Epithelial cell of esophagus (primary cell): ENCODE results near the gene VWCE.

ENCODE experiments used
- DNase-seq: peaks from one replicate; pipeline ENCODE4 v3.0.0; 2010; ENCODE audit warnings: low read depth
- H3K4me3 ChIP-seq: 2 replicates; pipeline ENCODE4 v1.5.1; 2011; ENCODE audit warnings: mild to moderate bottlenecking, low read length, control low read depth
- CTCF ChIP-seq: IDR thresholded peaks from 2 replicates; pipeline ENCODE4 v1.5.1; 2011; ENCODE audit warnings: low read depth, mild to moderate bottlenecking, low read length, control low read depth, inconsistent platforms; ENCODE audit not compliant: insufficient read depth; ENCODE audit errors: missing control alignments

VWCE gene

GRCh38 chr11:61306221-61306620 lies 11.1 kb upstream of the VWCE start:
- no peak for TF ChIP-seq CTCF
- DNase-seq = no peak
- no peak overlapping the region for H3K4me3 ChIP-seq

GRCh38 chr11:61305417-61305816 lies 10.3 kb upstream of the VWCE start:
- TF ChIP-seq CTCF = no peak
- DNase-seq = no peak
- H3K4me3 ChIP-seq = no peak overlapping the region

GRCh38 chr11:61303725-61304124 lies 8.6 kb upstream of the VWCE start:
- no peak overlapping the region for H3K4me3 ChIP-seq
- DNase-seq = no peak
- TF ChIP-seq CTCF = no peak

GRCh38 chr11:61302550-61302949 lies 7.4 kb upstream of the VWCE start:
- no peak for TF ChIP-seq CTCF
- DNase-seq = no peak
- no peak overlapping the region for H3K4me3 ChIP-seq

GRCh38 chr11:61298663-61299244 lies 3.6 kb upstream of the VWCE start:
- TF ChIP-seq CTCF = no peak
- no peak overlapping the region for H3K4me3 ChIP-seq
- DNase-seq = peak; percentile 19

- no peak for TF ChIP-seq CTCF
- DNase-seq = peak; percentile 89
- no peak overlapping the region for H3K4me3 ChIP-seq
Measured at GRCh38 chr11:61297746-61298145, 2.6 kb upstream of the VWCE start.

- H3K4me3 ChIP-seq = no peak overlapping the region
- no peak for TF ChIP-seq CTCF
- DNase-seq = peak; percentile 55
Measured at GRCh38 chr11:61297341-61297740, 2.2 kb upstream of the VWCE start.
